IMR-90 (cell line): ENCODE results near the gene PHEX.

Experiments
- CHD1 ChIP-seq: IDR thresholded peaks from 2 replicates; pipeline ENCODE4 v1.6.1; 2012; ENCODE audit warnings: low read depth, low read length, improper control_type of control experiment
- POLR2A ChIP-seq: IDR thresholded peaks from 2 replicates; pipeline ENCODE4 v1.6.1; 2012; ENCODE audit warnings: mild to moderate bottlenecking, low read depth, low read length
- TF ChIP-seq, protein P1 (sequence below): conservative IDR thresholded peaks from 2 replicates; pipeline ENCODE4 v1.5.1; 2012; ENCODE audit warnings: mild to moderate bottlenecking, low read depth, low read length, improper control_type of control experiment

DNA sequence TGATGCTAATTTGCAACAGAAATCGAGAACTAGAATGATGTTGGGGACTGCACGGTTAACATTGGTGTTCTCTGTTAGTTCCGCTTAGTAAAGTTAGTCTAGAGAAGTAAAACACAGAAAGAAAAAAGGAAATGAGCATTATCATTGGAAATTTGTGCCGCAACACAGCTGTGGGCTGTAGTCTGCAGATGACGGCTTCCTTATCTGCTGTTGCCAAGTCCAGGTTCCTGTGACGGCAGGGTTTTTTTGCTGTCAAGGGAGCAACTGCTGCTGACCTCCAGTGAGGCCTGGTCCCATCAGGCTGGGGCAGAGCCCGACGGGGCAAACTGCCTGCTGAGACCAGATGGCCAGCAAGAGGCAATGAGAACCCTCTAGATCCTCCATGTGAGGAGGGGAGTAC, 38.9 kb upstream of the PHEX start:
- TF ChIP-seq, protein P1, sequence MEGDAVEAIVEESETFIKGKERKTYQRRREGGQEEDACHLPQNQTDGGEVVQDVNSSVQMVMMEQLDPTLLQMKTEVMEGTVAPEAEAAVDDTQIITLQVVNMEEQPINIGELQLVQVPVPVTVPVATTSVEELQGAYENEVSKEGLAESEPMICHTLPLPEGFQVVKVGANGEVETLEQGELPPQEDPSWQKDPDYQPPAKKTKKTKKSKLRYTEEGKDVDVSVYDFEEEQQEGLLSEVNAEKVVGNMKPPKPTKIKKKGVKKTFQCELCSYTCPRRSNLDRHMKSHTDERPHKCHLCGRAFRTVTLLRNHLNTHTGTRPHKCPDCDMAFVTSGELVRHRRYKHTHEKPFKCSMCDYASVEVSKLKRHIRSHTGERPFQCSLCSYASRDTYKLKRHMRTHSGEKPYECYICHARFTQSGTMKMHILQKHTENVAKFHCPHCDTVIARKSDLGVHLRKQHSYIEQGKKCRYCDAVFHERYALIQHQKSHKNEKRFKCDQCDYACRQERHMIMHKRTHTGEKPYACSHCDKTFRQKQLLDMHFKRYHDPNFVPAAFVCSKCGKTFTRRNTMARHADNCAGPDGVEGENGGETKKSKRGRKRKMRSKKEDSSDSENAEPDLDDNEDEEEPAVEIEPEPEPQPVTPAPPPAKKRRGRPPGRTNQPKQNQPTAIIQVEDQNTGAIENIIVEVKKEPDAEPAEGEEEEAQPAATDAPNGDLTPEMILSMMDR, result no peak
- no peak for TF ChIP-seq POLR2A
- no peak for TF ChIP-seq CHD1
